ENCODE results near the gene TSHZ1. TPM values are rescaled to one million over a fixed set of nuclear protein-coding genes. Genes with fewer than 3 reads are reported as not detected.

Gene TSHZ1
- polyA plus RNA-seq, 1 of the 3 experiments (the other 2 are of a cell fraction) = 2.6 TPM

DNA sequence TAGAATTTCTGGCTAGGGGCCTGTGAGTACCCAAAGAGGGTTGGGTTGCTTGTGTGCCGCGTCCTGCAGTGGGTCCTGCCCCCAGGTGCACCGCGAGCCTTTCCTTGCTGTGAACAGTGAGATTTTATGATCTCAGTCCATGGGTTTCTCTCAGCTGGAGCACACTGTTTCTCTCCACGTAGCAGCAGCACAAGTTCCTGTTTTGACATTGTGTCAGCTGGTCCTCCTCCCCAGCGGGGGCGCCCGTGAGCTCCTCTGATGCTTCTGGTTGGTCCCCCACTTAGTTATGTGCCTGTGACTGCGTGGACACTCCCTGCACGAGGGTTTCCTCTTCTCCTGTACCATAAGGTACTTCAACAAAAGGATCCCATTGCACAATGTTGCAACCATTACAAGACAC is 29.8 kb downstream of the TSHZ1 start (continued):
- no peak for TF ChIP-seq CTCF (IDR thresholded peaks at IDR 0.05)
- no peak for TF ChIP-seq FOXJ3 (CRISPR knock-in tag; IDR thresholded peaks at IDR 0.05)
- no peak for TF ChIP-seq TAF1 (IDR thresholded peaks at IDR 0.05; ENCODE audit: borderline replicate concordance, low read depth, low read length)
- no peak for TF ChIP-seq YY1 (IDR thresholded peaks at IDR 0.05; ENCODE audit: low read depth)
- no peak for TF ChIP-seq EP300 (IDR thresholded peaks at IDR 0.05; ENCODE audit: borderline replicate concordance in 1 of 2, low read depth in 1 of 2, low read length in 1 of 2)

GRCh38 chr18:75241705-75242104 is 31.1 kb downstream of the TSHZ1 start:
- Histone ChIP-seq H3K4me3 (ENCODE audit: low read depth in 2 of 2, low read length in 1 of 2) (no peak overlapping the region), H3K27me3 (ENCODE audit: insufficient read depth) (no peaks in the 10 kb centered on the region), H3K9me3 (no peaks in the 10 kb centered on the region), H4K20me1 (ENCODE audit: insufficient read depth) (no peaks in the 10 kb centered on the region), H3K4me1 (ENCODE audit: control insufficient read depth in 1 of 2, insufficient read depth in 2 of 2, low read depth in 1 of 2, low read length in 1 of 2) (peaks cover 0 to 35% of the 10 kb centered on the region in 2 experiments; a peak in 2 of 4 replicates), H3F3A (replicated peaks; ENCODE audit: insufficient read depth) (no peaks in the 10 kb centered on the region), H3K79me2 (ENCODE audit: insufficient read depth) (0 out of 2 replicates have a peak, but pooled peaks cover 3% of the 10 kb centered on the region), H2AFZ (ENCODE audit: low read depth) (no peak overlapping the region), H3K9ac (no peak overlapping the region), H3K36me3 (replicated peaks in 1 of 2; ENCODE audit: control insufficient read depth in 1 of 2, insufficient read depth in 2 of 2, low read length in 1 of 2) (no peaks in the 10 kb centered on the region), H3K27ac (ENCODE audit: low read depth in 2 of 2, low read length in 1 of 2) (no peak overlapping the region), H3K9me2 (no peaks in the 10 kb centered on the region), H3K4me2 (no peak overlapping the region)
- WGBS (ENCODE audit: low lambda C conversion rate) = 100% methylated on average over 1 of the region's 1 CpG
- ChIA-PET CTCF (no interaction called here), POLR2A (no interaction called here)
- no peak for DNase-seq
- TF ChIP-seq FOSL2 (IDR thresholded peaks at IDR 0.05; ENCODE audit: borderline replicate concordance, low read depth) = no peak
- no peak for TF ChIP-seq FOXJ3 (CRISPR knock-in tag; IDR thresholded peaks at IDR 0.05)
- no peak for TF ChIP-seq RFX5 (IDR thresholded peaks at IDR 0.05; ENCODE audit: low read length)
- no peak for TF ChIP-seq RXRA (IDR thresholded peaks at IDR 0.05; ENCODE audit: borderline replicate concordance, low read depth)
- no peak for TF ChIP-seq SIN3A (IDR thresholded peaks at IDR 0.05; ENCODE audit: borderline replicate concordance, low read depth, low read length)
- no peak for TF ChIP-seq ELF1 (IDR thresholded peaks at IDR 0.05)
- TF ChIP-seq ZBTB33 (IDR thresholded peaks at IDR 0.05; ENCODE audit: borderline replicate concordance, low read depth) = no peak
- TF ChIP-seq CTCF (IDR thresholded peaks at IDR 0.05) = no peak
- no peak for TF ChIP-seq CHD2 (IDR thresholded peaks at IDR 0.05; ENCODE audit: low read length, partially characterized antibody)
- no peak for TF ChIP-seq USF2 (IDR thresholded peaks at IDR 0.05; ENCODE audit: borderline replicate concordance, low read depth, low read length)
- TF ChIP-seq NFIC (IDR thresholded peaks at IDR 0.05; ENCODE audit: borderline replicate concordance) = no peak
- TF ChIP-seq TEAD4 (IDR thresholded peaks at IDR 0.05; ENCODE audit: borderline replicate concordance, insufficient read depth) = no peak
- TF ChIP-seq GATA2 (CRISPR knock-in tag; IDR thresholded peaks at IDR 0.05) = no peak
- TF ChIP-seq NRF1 (IDR thresholded peaks at IDR 0.05; ENCODE audit: low read depth, low read length) = no peak
- no peak for TF ChIP-seq TCF12 (IDR thresholded peaks at IDR 0.05)
- TF ChIP-seq EZH2phosphoT487 (IDR thresholded peaks at IDR 0.05; ENCODE audit: borderline replicate concordance, low read depth) = no peak
- TF ChIP-seq GABPA (IDR thresholded peaks at IDR 0.05; ENCODE audit: low read depth) = no peak
- no peak for TF ChIP-seq TAF1 (IDR thresholded peaks at IDR 0.05; ENCODE audit: borderline replicate concordance, low read depth, low read length)
- TF ChIP-seq YY1 (IDR thresholded peaks at IDR 0.05; ENCODE audit: low read depth) = no peak
- no peak for TF ChIP-seq RAD21 (IDR thresholded peaks at IDR 0.05; ENCODE audit: low read length)

Measured in SK-N-SH (cell line).